Nephron progenitor cell (in vitro differentiated cells): ENCODE measurements around the gene LANCL3.
"Not testable (repeated sequence)": the region's sequence is repeated elsewhere in the genome, so short reads cannot be mapped to it uniquely, and the experiment has no call there.

ENCODE experiments used
- DNase-seq: peaks from one replicate; pipeline ENCODE4 v3.0.0; 2021
- H3K27ac Mint-ChIP-seq: 2 replicates; pipeline ENCODE4 v1.8.0; 2021; ENCODE audit warnings: mild to moderate bottlenecking, moderate library complexity, mixed read lengths
- H3K27me3 Mint-ChIP-seq: 2 replicates; pipeline ENCODE4 v1.8.0; 2021; ENCODE audit warnings: mild to moderate bottlenecking, low read depth, mixed read lengths; ENCODE audit not compliant: poor library complexity
- H3K36me3 Mint-ChIP-seq: 2 replicates; pipeline ENCODE4 v1.8.0; 2021; ENCODE audit warnings: low read depth, mixed read lengths
- H3K4me1 Mint-ChIP-seq: 2 replicates; pipeline ENCODE4 v1.8.0; 2021; ENCODE audit warnings: mixed read lengths
- H3K4me3 Mint-ChIP-seq: 2 replicates; pipeline ENCODE4 v1.8.0; 2021; ENCODE audit warnings: mild to moderate bottlenecking, moderate library complexity, mixed read lengths
- H3K9me3 Mint-ChIP-seq: 2 replicates; pipeline ENCODE4 v1.8.0; 2021; ENCODE audit warnings: mild to moderate bottlenecking, moderate library complexity, mixed read lengths
- TF ChIP-seq, protein P1 (sequence below): fragments of 200-600 bp; sonication (generic); IDR thresholded peaks from 2 replicates; pipeline ENCODE4 v1.5.0; 2021; ENCODE audit warnings: antibody characterized with exemption

Gene LANCL3

GRCh38 chrX:37644381-37645305 lies 73.2 kb downstream of the LANCL3 start:
- H3K4me1 Mint-ChIP-seq: peaks cover 13% of the 10 kb centered on the region
- no peaks in the 10 kb centered on the region for H3K27me3 Mint-ChIP-seq
- peaks cover 15% of the 10 kb centered on the region for H3K9me3 Mint-ChIP-seq
- H3K4me3 Mint-ChIP-seq: no peak overlapping the region
- H3K36me3 Mint-ChIP-seq: no peaks in the 10 kb centered on the region
- no peak for DNase-seq
- no peak overlapping the region for H3K27ac Mint-ChIP-seq
- TF ChIP-seq, protein P1, sequence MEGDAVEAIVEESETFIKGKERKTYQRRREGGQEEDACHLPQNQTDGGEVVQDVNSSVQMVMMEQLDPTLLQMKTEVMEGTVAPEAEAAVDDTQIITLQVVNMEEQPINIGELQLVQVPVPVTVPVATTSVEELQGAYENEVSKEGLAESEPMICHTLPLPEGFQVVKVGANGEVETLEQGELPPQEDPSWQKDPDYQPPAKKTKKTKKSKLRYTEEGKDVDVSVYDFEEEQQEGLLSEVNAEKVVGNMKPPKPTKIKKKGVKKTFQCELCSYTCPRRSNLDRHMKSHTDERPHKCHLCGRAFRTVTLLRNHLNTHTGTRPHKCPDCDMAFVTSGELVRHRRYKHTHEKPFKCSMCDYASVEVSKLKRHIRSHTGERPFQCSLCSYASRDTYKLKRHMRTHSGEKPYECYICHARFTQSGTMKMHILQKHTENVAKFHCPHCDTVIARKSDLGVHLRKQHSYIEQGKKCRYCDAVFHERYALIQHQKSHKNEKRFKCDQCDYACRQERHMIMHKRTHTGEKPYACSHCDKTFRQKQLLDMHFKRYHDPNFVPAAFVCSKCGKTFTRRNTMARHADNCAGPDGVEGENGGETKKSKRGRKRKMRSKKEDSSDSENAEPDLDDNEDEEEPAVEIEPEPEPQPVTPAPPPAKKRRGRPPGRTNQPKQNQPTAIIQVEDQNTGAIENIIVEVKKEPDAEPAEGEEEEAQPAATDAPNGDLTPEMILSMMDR: no peak

DNA sequence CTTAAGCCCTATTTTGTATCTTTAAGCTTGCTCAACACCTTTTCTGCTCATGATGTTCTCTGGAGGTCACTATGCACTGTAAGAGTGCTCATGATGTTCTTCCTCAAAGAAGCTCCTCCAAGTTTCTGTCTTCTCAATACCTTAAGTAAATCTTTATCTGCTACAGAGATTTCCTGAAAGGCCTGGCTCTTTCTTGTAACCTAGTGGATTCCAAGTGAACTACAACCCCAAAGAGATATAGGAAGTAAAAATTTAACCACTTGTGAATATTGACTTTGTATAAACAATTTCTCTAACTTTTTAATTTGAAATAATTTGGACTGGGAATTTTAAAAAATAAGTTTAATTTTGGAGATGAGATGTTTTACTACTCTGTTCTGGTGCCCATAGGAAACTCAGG lies 74.8 kb downstream of the LANCL3 start:
- Mint-ChIP-seq H3K4me1 (peaks cover 13% of the 10 kb centered on the region), H3K27ac (no peak overlapping the region), H3K9me3 (peaks cover 20% of the 10 kb centered on the region), H3K36me3 (no peaks in the 10 kb centered on the region), H3K27me3 (no peaks in the 10 kb centered on the region), H3K4me3 (no peak overlapping the region)
- TF ChIP-seq, protein P1: no peak
- DNase-seq: no peak

- H3K9me3 Mint-ChIP-seq: peaks cover 35% of the 10 kb centered on the region
- H3K36me3 Mint-ChIP-seq, H3K27me3 Mint-ChIP-seq, DNase-seq, H3K27ac Mint-ChIP-seq, H3K4me1 Mint-ChIP-seq, H3K4me3 Mint-ChIP-seq: not testable (repeated sequence)
Observed at GRCh38 chrX:37650879-37651278, 79.4 kb downstream of the LANCL3 start.

GRCh38 chrX:37651921-37652452 lies 80.5 kb downstream of the LANCL3 start:
- TF ChIP-seq, protein P1: no peak

DNA sequence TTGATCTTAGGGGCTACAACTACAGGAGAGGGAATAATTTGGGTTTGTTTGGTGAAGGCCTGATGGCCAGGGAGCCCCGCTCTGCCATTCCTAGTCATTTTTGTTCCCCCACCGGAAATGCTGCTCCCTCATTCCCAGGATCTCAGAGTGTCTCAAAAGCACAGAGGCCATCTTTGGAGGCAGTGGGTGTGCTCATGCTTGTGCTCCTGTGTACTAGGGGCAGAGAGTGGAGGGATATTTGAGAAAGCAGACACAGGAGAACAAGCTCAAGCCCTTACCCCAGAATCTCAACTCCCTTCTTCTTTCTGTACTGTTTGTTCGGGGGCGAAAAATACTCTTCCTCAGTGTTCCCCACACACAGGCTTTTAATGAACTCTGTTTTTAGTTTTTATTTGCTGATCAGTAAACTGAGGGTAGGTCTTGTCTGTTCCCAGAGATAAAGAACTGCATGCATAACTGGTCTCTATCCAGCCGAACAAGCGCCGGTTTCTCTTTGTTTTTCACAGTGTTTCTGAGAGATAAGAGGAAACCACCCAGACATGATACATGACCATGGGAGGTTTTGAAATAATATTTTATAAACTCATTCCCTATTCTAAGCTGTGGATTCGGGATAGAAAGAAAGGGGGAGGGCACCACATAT lies 81.2 kb downstream of the LANCL3 start:
- H3K4me3 Mint-ChIP-seq: no peak overlapping the region

More at GRCh38 chrX:37651921-37652452, 80.5 kb downstream of the LANCL3 start:
- Mint-ChIP-seq H3K27me3 (peaks cover 4% of the 10 kb centered on the region), H3K27ac (no peak overlapping the region), H3K4me3 (no peak overlapping the region), H3K4me1 (no peaks in the 10 kb centered on the region), H3K36me3 (no peaks in the 10 kb centered on the region), H3K9me3 (peaks cover 31% of the 10 kb centered on the region)
- DNase-seq: no peak

More for the DNA sequence above, 81.2 kb downstream of the LANCL3 start:
- Mint-ChIP-seq H3K9me3 (peaks cover 31% of the 10 kb centered on the region), H3K27ac (no peak overlapping the region), H3K36me3 (no peaks in the 10 kb centered on the region), H3K27me3 (peaks cover 4% of the 10 kb centered on the region), H3K4me1 (no peaks in the 10 kb centered on the region)
- no peak for DNase-seq
- TF ChIP-seq, protein P1: no peak
